Activated naive CD4-positive, alpha-beta T cell treated with anti-CD3 and anti-CD28 coated beads, Interleukin-2, amount 50 U/mL, for 24 hours (primary cell): ENCODE results near the gene ACBD4.

Experiments
- H3K27ac Mint-ChIP-seq: one replicate; pipeline ENCODE4 v1.8.0; 2021; ENCODE audit warnings: mild to moderate bottlenecking, mixed read lengths
- H3K27me3 Mint-ChIP-seq: one replicate; pipeline ENCODE4 v1.8.0; 2021; ENCODE audit warnings: mixed read lengths
- H3K36me3 Mint-ChIP-seq: one replicate; pipeline ENCODE4 v1.8.0; 2021; ENCODE audit warnings: mixed read lengths
- H3K4me1 Mint-ChIP-seq: one replicate; pipeline ENCODE4 v1.8.0; 2021; ENCODE audit warnings: mixed read lengths
- H3K4me3 Mint-ChIP-seq: one replicate; pipeline ENCODE4 v1.8.0; 2021; ENCODE audit warnings: mild to moderate bottlenecking, mixed read lengths
- H3K9me3 Mint-ChIP-seq: one replicate; pipeline ENCODE4 v1.8.0; 2021; ENCODE audit warnings: mixed read lengths

The ACBD4 gene, protein sequence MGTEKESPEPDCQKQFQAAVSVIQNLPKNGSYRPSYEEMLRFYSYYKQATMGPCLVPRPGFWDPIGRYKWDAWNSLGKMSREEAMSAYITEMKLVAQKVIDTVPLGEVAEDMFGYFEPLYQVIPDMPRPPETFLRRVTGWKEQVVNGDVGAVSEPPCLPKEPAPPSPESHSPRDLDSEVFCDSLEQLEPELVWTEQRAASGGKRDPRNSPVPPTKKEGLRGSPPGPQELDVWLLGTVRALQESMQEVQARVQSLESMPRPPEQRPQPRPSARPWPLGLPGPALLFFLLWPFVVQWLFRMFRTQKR

DNA sequence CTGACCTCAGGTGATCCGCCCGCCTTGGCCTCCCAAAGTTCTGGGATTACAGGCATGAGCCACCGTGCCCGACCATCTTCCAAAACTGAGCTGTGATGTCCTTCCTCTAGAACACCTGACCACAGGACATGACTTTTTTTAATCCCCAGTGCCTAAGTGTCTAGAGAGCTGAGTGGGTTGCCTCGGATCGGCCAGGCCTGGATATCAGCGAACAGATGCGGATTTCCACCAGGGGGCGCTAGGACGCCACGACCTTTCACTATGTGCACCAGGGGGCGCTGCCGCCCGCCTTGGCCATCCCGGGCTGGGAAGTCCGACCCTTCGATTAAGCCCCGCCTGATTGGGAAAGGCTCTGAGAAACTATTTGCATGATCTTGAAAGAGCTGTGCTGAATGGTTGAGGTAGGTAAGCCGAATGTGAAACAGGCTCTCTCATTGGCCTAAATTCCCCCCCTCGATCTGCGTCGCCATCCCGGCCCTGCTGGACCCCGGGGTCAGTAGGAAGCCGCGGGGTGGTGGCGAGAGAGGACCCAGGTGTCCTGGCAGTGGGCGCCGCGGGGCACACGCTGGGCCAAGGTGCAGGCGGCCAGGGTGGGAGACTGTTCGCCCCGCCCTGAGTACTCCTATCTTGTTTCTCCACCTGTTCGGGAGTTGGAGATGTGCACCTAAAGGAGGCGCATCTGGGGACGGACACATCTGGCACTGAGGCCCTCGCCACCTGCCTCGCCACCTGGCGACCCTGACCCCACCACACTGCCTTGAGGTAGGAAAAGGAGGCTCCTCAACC, at the start of gene ACBD4:
Gene ACBD4, plus strand, starts transcription at position 496 of the 786 bp plus-strand sequence. CDS start 458 bp downstream, outside the sequence.
- no peaks in the 10 kb centered on the region for H3K36me3 Mint-ChIP-seq
- no peaks in the 10 kb centered on the region for H3K27me3 Mint-ChIP-seq
- peaks cover 21% of the 10 kb centered on the region for H3K4me1 Mint-ChIP-seq
- no peaks in the 10 kb centered on the region for H3K9me3 Mint-ChIP-seq
- peak within 1 kb of the TSS; percentile 81 for H3K27ac Mint-ChIP-seq
- H3K4me3 Mint-ChIP-seq: peak within 1 kb of the TSS; percentile 88

DNA sequence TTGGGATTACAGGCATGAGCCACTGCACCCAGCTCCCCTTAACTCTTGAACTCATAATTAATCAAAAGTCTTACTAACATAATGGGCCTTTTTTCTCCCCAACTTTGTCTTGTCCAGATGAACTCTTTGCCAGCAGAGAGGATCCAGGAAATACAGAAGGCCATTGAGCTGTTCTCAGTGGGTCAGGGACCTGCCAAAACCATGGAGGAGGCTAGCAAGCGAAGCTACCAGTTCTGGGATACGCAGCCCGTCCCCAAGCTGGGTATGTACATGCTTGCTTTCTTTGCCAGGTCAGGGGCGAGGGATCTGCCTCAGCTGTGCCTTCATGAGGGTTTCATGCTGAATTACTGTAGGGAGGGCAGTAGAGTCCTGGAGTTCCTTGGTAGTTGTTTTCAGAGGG, 49.1 kb upstream of the ACBD4 start:
- Mint-ChIP-seq H3K27ac (no peak overlapping the region), H3K9me3 (no peaks in the 10 kb centered on the region), H3K36me3 (peaks cover 10% of the 10 kb centered on the region), H3K4me3 (no peak overlapping the region), H3K27me3 (no peaks in the 10 kb centered on the region), H3K4me1 (no peaks in the 10 kb centered on the region)

DNA sequence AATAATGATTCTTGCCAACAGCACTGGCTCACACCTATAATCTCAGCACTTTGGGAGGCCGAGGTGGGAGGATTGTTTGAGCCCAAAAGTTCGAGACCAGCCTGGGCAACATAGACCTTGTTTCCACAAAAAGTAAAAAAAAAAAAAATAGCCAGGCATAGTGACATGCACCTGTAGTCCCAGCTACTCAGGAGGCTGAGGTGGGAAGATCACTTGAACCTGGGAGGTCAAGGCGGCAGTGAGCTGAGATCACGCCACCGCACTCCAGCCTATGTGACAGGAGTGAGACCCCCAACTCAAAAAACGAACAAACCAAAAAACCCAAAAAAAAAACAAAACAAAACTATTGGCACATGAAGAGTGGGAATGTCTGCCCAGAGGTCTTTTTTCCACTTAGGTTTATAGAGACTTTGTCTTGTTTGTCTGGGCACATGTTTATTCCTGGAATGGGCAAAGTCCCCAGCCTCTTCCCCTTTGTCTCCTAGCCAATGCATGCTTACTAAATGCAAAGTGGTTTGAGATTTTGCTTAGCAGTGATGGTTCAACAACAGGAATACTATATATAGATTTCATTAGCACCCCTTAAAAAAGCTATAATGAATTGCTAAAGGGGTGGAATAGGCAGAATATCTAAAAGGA, 48.5 kb upstream of the ACBD4 start:
- Mint-ChIP-seq H3K4me3 (no peak overlapping the region), H3K36me3 (peaks cover 8% of the 10 kb centered on the region), H3K9me3 (no peaks in the 10 kb centered on the region), H3K27ac (no peak overlapping the region), H3K4me1 (no peaks in the 10 kb centered on the region), H3K27me3 (no peaks in the 10 kb centered on the region)

DNA sequence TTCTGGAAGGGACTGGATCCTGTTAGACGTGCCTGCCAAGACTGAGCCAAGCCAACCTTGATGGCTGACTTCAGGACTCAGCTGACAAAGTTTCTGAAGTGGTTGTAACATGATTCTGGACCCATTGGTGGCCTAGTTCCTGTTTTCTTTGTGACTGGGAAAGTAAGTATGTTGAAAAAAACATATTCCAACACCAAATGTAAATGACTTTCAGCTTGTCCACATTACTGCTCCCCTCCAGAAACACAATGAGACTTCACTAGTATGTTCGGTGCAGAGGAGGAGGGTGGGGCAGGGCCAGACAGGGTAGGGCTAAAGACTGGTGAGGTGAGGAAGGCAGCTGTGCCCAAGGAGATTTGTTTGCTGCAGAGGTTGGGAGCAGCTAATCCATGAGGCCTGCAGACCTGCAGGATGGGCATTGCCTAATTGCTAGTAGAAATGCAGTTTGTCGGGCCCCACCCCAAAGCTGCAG, 47.9 kb upstream of the ACBD4 start:
- Mint-ChIP-seq H3K27me3 (no peaks in the 10 kb centered on the region), H3K4me3 (no peak overlapping the region), H3K4me1 (no peaks in the 10 kb centered on the region), H3K9me3 (no peaks in the 10 kb centered on the region), H3K36me3 (peaks cover 10% of the 10 kb centered on the region), H3K27ac (no peak overlapping the region)

DNA sequence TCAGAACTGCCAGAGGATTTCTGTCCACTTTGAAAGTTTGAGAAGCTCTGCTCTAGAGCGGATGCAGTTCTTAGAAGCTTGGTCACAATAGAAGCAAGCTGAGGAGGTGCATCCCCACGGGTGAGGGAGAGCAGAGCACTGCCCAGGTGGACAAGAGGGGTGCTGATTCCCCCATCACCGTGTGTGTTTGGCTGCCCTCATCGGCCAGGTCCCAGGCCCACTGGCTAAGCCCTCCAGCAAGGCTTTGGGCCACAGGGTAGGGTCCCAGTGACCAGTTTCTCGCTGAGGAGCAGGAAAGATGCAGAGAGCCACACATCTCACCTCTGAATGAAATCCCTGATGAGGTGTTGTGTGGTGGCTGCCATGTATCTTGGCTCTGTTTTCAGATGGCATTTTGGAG, 47.5 kb upstream of the ACBD4 start:
- H3K9me3 Mint-ChIP-seq: no peaks in the 10 kb centered on the region
- H3K27ac Mint-ChIP-seq: no peak overlapping the region
- peaks cover 10% of the 10 kb centered on the region for H3K36me3 Mint-ChIP-seq
- H3K4me3 Mint-ChIP-seq: no peak overlapping the region
- H3K4me1 Mint-ChIP-seq: no peaks in the 10 kb centered on the region
- H3K27me3 Mint-ChIP-seq: no peaks in the 10 kb centered on the region

DNA sequence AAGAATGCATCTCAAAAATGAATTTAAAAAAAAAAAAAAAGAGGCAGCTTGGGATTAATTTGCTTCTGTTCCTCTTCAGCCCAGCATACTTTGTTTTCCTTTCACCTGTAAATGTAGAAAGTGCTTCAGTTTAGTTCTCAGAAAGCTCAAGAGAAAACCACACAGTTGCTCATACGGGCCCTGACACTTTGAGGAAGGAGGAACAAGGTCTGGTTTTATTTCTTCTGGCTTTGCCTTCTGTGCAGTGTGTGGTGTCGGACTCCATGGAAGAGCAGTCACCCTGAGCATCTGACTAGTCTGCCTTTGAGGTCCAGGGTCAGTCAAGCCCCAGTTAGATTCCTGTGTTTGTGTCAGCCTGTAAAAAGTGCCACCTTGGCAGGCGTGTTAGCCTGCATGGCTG, 46.7 kb upstream of the ACBD4 start:
- peaks cover 11% of the 10 kb centered on the region for H3K36me3 Mint-ChIP-seq

DNA sequence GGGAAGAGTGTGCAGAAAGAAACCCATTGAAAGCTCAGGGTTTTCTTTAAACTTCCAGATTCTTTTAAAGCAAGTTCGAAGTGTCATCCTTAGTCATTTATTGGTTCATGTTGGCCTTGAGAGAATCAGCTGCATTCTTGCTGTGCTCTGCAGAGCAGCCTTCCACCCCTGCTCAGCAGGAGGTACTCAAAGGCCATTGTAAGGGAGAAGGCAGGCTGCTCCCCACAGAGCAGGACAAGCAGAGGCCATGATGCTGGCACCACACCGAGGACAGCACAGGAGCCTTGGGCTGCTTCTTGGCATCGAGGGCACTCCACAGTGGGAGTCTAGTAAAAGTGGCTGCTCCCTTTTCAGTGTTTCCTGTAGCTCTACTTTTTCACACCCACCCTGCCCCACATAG, 44.8 kb upstream of the ACBD4 start:
- no peak overlapping the region for H3K27ac Mint-ChIP-seq
- no peaks in the 10 kb centered on the region for H3K27me3 Mint-ChIP-seq
- H3K9me3 Mint-ChIP-seq: no peaks in the 10 kb centered on the region
- H3K4me1 Mint-ChIP-seq: no peaks in the 10 kb centered on the region
- H3K36me3 Mint-ChIP-seq: peaks cover 10% of the 10 kb centered on the region
- H3K4me3 Mint-ChIP-seq: no peak overlapping the region

More for the DNA sequence above, 46.7 kb upstream of the ACBD4 start:
- H3K4me3 Mint-ChIP-seq: no peak overlapping the region
- H3K27me3 Mint-ChIP-seq: no peaks in the 10 kb centered on the region
- no peak overlapping the region for H3K27ac Mint-ChIP-seq
- no peaks in the 10 kb centered on the region for H3K4me1 Mint-ChIP-seq
- H3K9me3 Mint-ChIP-seq: no peaks in the 10 kb centered on the region

DNA sequence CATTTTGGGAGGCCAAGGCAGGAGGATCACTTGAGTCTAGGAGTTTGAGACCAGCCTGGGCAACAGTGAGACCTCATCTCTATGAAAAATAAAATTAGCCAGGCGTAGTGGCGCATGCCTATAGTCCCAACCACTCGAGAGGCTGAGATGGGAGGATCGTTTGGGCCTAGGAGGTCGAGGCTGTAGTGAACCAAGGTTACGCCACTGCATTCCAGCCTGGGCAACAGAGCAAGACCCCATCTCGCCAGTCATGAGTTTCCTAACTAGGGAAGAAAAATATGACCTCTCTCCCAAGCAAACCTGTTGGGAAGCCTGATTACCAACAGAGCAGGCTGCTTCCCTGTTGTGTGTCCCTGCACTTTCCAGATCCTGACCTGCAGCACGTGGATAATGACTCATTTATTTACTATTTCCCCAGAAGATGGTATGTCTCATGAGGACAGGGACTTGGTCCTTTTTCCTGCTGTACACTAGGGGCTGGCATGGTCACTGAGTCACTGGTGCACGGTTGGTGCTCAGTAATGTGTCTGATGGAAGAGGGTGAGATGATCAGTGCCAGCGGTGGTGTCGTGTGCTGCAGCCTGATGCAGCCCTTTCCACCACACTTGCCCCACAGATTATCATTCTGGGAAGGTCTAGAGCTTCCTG, 43.6 kb upstream of the ACBD4 start:
- Mint-ChIP-seq H3K27ac (no peak overlapping the region), H3K27me3 (no peaks in the 10 kb centered on the region), H3K4me3 (no peak overlapping the region), H3K9me3 (no peaks in the 10 kb centered on the region), H3K4me1 (no peaks in the 10 kb centered on the region), H3K36me3 (peaks cover 14% of the 10 kb centered on the region)

DNA sequence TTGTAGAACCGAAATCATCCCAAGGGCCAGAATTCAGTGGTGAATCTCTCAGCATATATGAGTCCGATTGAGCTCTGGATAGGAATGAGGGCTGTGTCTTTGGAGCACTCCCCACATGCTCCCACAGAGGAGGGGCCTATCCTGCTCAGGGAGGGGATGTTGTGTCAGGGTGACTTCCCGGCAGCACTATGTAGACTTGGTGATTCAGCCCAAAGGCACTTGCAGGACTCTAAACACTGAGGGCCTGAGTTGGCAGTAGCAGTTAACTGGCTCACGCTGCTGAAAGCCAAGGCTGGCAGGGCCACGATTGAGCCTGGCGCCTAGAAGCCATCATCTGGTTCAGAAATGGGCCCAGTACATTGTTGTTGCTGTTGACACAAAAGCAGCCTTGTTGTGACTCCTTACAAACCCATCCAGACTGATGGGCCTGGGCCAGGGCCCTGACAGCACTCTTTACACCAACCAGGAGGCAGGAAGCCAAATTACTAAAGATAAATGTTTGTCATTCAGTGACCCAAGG, 42.5 kb upstream of the ACBD4 start:
- H3K36me3 Mint-ChIP-seq: peaks cover 14% of the 10 kb centered on the region
- no peaks in the 10 kb centered on the region for H3K27me3 Mint-ChIP-seq
- no peaks in the 10 kb centered on the region for H3K4me1 Mint-ChIP-seq
- no peak overlapping the region for H3K4me3 Mint-ChIP-seq
- no peak overlapping the region for H3K27ac Mint-ChIP-seq
- no peaks in the 10 kb centered on the region for H3K9me3 Mint-ChIP-seq

DNA sequence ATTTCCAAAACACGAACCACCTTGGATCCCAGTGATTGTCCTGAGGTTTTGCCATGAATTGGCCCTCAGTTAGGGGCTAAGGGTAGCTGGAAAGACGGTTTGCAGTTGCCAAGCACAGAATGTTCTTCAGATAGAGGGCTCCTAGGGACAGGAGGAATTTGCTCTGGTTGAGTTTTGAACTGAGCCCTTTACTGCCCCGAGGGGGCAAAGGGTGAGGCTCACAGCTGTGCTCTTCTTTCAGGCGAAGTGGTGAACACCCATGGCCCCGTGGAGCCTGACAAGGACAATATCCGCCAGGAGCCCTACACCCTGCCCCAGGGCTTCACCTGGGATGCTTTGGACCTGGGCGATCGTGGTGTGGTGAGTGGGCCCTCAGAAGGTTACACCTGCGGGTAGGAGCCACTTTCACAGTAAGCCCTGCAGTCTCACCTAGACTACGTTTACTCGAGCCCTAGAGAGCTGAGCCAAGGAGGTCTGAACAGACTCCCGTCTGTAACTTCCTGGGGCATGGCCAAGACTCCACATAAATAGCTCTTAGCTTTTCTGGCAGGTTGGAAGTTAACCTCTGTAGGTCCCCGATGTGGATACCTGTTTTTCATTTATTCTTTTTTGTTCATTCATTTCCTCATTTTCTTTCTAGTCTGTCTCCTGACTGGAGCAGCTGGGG, 41.9 kb upstream of the ACBD4 start:
- no peak overlapping the region for H3K27ac Mint-ChIP-seq
- no peak overlapping the region for H3K4me3 Mint-ChIP-seq
- peaks cover 14% of the 10 kb centered on the region for H3K36me3 Mint-ChIP-seq
- no peaks in the 10 kb centered on the region for H3K27me3 Mint-ChIP-seq
- no peaks in the 10 kb centered on the region for H3K9me3 Mint-ChIP-seq
- H3K4me1 Mint-ChIP-seq: no peaks in the 10 kb centered on the region

DNA sequence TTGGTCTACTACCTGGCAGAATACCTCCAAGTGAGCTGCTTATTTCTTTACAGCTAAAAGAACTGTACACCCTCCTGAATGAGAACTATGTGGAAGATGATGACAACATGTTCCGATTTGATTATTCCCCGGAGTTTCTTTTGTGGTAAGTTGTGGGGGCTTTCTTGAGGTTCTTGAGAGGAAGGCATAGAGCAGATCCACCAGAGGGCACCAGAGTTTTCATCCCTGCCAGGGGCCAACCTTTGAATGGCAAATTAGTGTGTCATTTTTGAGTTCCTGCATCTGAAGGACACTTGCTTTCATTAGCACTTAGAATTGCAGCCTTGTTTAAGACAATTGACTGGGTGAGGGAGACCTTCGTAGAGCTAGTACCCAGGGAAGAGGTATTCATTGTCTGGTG, 39.3 kb upstream of the ACBD4 start:
- H3K4me1 Mint-ChIP-seq: peaks cover 5% of the 10 kb centered on the region
- no peak overlapping the region for H3K27ac Mint-ChIP-seq
- no peaks in the 10 kb centered on the region for H3K27me3 Mint-ChIP-seq
- H3K4me3 Mint-ChIP-seq: no peak overlapping the region
- H3K9me3 Mint-ChIP-seq: no peaks in the 10 kb centered on the region
- H3K36me3 Mint-ChIP-seq: peaks cover 11% of the 10 kb centered on the region

DNA sequence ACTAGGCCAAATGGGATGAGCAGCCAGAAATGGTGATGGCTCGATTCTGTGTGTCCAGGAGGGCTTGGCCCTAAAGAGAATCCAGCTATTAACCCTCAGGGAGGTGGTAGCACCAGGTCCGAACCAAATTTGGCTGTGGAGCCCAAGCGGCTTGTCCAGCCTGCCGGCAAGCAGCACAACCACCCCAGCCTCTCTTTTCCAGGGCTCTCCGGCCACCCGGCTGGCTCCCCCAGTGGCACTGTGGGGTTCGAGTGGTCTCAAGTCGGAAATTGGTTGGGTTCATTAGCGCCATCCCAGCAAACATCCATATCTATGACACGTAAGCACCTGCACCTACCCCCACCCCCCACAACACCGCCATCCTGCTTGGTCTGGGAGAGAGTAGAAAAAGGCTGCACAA, 38.6 kb upstream of the ACBD4 start:
- peaks cover 9% of the 10 kb centered on the region for H3K36me3 Mint-ChIP-seq
- H3K27ac Mint-ChIP-seq: no peak overlapping the region
- peaks cover 5% of the 10 kb centered on the region for H3K4me1 Mint-ChIP-seq
- no peak overlapping the region for H3K4me3 Mint-ChIP-seq
- H3K27me3 Mint-ChIP-seq: no peaks in the 10 kb centered on the region
- no peaks in the 10 kb centered on the region for H3K9me3 Mint-ChIP-seq

DNA sequence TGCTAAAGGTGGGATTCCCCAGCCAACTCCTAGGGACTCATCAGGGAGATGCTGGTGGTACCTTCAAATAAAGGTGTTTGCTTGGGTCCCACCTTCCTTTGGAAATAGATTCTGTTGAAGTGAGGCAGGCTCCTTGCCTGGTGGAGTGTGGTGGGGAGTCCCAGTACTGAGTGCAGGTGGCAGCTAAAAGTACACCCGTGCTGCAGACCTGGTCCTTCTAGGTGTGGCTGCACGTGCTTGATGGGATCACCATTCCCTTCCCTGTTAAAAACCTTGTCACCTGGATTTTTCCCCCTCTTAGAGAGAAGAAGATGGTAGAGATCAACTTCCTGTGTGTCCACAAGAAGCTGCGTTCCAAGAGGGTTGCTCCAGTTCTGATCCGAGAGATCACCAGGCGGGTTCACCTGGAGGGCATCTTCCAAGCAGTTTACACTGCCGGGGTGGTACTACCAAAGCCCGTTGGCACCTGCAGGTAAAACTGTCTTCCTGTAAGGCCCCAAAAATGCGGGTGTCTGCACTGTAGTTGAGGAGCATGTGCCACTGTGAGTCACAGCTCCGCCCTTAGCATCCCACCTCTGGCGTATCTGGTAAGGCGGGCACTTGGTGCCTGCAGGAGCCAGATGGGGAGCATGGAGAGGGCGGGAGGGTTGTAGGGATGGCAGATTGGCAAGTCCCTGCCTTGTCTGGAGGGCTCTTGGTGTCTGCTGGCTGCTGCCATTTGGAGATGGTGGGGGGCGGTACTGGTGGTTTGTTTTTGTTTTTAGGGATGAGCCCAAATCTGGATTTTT, 37.2 kb upstream of the ACBD4 start:
- H3K36me3 Mint-ChIP-seq: peaks cover 10% of the 10 kb centered on the region
- peaks cover 5% of the 10 kb centered on the region for H3K4me1 Mint-ChIP-seq
- H3K4me3 Mint-ChIP-seq: no peak overlapping the region
- no peaks in the 10 kb centered on the region for H3K27me3 Mint-ChIP-seq
- no peaks in the 10 kb centered on the region for H3K9me3 Mint-ChIP-seq
- no peak overlapping the region for H3K27ac Mint-ChIP-seq

DNA sequence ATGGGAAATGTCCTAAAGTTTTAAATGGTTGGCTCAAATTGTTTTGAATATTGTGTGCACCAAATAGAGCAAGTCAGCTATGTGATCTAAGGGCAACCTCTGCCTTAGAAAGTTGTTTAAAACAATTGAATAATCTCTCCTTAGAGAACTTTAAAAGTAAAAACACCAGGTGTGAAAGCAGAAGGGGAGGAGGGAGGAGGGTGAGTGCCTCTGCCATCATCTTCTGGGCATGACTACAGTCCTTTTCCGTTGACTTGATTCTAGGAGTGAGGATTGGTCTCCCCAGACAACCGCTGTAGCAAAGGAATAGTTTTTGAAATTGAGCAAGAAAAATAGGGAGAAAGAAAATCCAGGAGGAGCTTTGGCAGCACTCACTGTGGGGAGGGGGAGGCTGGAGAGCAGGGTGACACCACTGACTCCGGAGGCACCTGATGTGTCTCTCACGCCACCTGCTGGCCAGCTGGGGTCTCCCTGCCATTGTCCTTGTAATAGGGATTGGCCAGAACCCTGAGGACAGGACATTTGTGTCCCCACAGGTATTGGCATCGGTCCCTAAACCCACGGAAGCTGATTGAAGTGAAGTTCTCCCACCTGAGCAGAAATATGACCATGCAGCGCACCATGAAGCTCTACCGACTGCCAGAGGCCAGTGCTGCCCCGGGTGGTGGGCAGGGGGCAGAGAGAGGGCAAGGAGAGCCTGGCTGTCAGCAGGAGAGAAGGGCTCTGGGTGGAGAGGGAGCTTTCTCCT, 36.4 kb upstream of the ACBD4 start:
- peak overlapping the region; percentile 62 for H3K27ac Mint-ChIP-seq

More for the DNA sequence above, 36.4 kb upstream of the ACBD4 start:
- Mint-ChIP-seq H3K9me3 (no peaks in the 10 kb centered on the region), H3K36me3 (peaks cover 9% of the 10 kb centered on the region), H3K4me1 (peaks cover 5% of the 10 kb centered on the region), H3K27me3 (no peaks in the 10 kb centered on the region), H3K4me3 (no peak overlapping the region)
